SK-N-SH (cell line): ENCODE results near the gene ZNF507. TPM values are rescaled to one million over a fixed set of nuclear protein-coding genes. Genes with fewer than 3 reads are reported as not detected.

Experiments
- CTCF ChIA-PET: fragments of 300-600, 350-600 bp; formaldehyde crosslinking; extraction: SDS; loops from one replicate; lab custom pipeline; 2021; lab: Yijun Ruan, JAX
- POLR2A ChIA-PET: fragments of 350-600 bp; sonication (Branson Sonifier 250); formaldehyde crosslinking; extraction: SDS; loops from one replicate; lab custom pipeline; 2020; ENCODE audit warnings: antibody characterized with exemption, inconsistent platforms; lab: Yijun Ruan, JAX
- DNase-seq: peaks from one replicate; pipeline ENCODE4 v3.0.0; 2012
- H2AFZ ChIP-seq: fragments of 200-600 bp; sonication (generic); 2 replicates; pipeline ENCODE4 v1.8.1; 2016; ENCODE audit warnings: antibody characterized with exemption, mild to moderate bottlenecking, low read depth
- H3F3A ChIP-seq: fragments of 200-600 bp; sonication (generic); replicated peaks from 2 replicates; pipeline ENCODE3; 2016; ENCODE audit warnings: antibody characterized with exemption, mild to moderate bottlenecking; ENCODE audit not compliant: insufficient read depth
- H3K27ac ChIP-seq, 2 experiments: fragments of 200-500 bp in 1 of 2; fragments of 200-600 bp in 1 of 2; sonication (Bioruptor generic) in 1 of 2; sonication (generic), shearing (Covaris generic) in 1 of 2; 2 replicates each; pipeline versions ENCODE4 v1.5.1 to v1.6.1; 2014 to 2016; ENCODE audit warnings: low read depth in 2 of 2, inconsistent platforms in 1 of 2, low read length in 1 of 2, mild to moderate bottlenecking in 1 of 2, mixed read lengths in 1 of 2
- H3K27me3 ChIP-seq: fragments of 200-600 bp; sonication (generic), shearing (Covaris generic); 2 replicates; pipeline ENCODE4 v1.6.1; 2016; ENCODE audit warnings: mixed run types; ENCODE audit not compliant: insufficient read depth
- H3K36me3 ChIP-seq, 2 experiments: fragments of 200-500 bp in 1 of 2; fragments of 200-600 bp in 1 of 2; sonication (Bioruptor generic) in 1 of 2; sonication (generic) in 1 of 2; replicated peaks in 1 of 2; 2 replicates each; pipeline versions ENCODE3 to v1.5.1; 2014 to 2016; ENCODE audit warnings: low read length in 1 of 2, mild to moderate bottlenecking in 1 of 2; ENCODE audit not compliant: insufficient read depth in 2 of 2, control insufficient read depth in 1 of 2
- H3K4me1 ChIP-seq, 2 experiments: fragments of 200-500 bp in 1 of 2; fragments of 200-600 bp in 1 of 2; sonication (Bioruptor generic) in 1 of 2; sonication (generic), shearing (Covaris generic) in 1 of 2; 2 replicates each; pipeline versions ENCODE4 v1.5.1 to v1.6.1; 2014 to 2016; ENCODE audit warnings: low read depth in 1 of 2, low read length in 1 of 2, mixed run types in 1 of 2; ENCODE audit not compliant: insufficient read depth in 2 of 2, control insufficient read depth in 1 of 2
- H3K4me2 ChIP-seq: fragments of 200-600 bp; sonication (generic), shearing (Covaris generic); 2 replicates; pipeline ENCODE4 v1.6.1; 2017; ENCODE audit warnings: mixed run types
- H3K4me3 ChIP-seq, 2 experiments: fragments of 200-500 bp in 1 of 2; fragments of 200-600 bp in 1 of 2; sonication (Bioruptor generic) in 1 of 2; sonication (generic), shearing (Covaris generic) in 1 of 2; 2 replicates each; pipeline versions ENCODE4 v1.5.1 to v1.8.1; 2014 to 2016; ENCODE audit warnings: low read depth in 2 of 2, inconsistent platforms in 1 of 2, low read length in 1 of 2, mild to moderate bottlenecking in 1 of 2, mixed read lengths in 1 of 2, moderate library complexity in 1 of 2
- H3K79me2 ChIP-seq: fragments of 200-600 bp; sonication (generic); 2 replicates; pipeline ENCODE4 v1.8.1; 2017; ENCODE audit warnings: mild to moderate bottlenecking; ENCODE audit not compliant: insufficient read depth
- H3K9ac ChIP-seq: fragments of 200-600 bp; sonication (generic); 2 replicates; pipeline ENCODE4 v1.6.1; 2017; ENCODE audit warnings: mixed run types
- H3K9me2 ChIP-seq: fragments of 200-600 bp; sonication (generic); 2 replicates; pipeline ENCODE4 v1.6.1; 2017; ENCODE audit warnings: mixed run types
- H3K9me3 ChIP-seq: fragments of 200-600 bp; sonication (generic); 2 replicates; pipeline ENCODE4 v1.6.1; 2017; ENCODE audit warnings: mixed run types, mild to moderate bottlenecking, moderate library complexity
- H4K20me1 ChIP-seq: fragments of 200-600 bp; sonication (generic); 2 replicates; pipeline ENCODE4 v1.6.1; 2017; ENCODE audit warnings: mild to moderate bottlenecking, mixed run types; ENCODE audit not compliant: insufficient read depth
- ELF1 ChIP-seq: IDR thresholded peaks from 2 replicates; pipeline ENCODE4 v1.4.0; 2012
- EZH2phosphoT487 ChIP-seq: fragments of 200-600 bp; sonication (generic); IDR thresholded peaks from 2 replicates; pipeline ENCODE4 v1.6.1; 2017; ENCODE audit warnings: low read depth, mixed run types, mild to moderate bottlenecking, antibody characterized with exemption, moderate library complexity, borderline replicate concordance
- FOXM1 ChIP-seq: IDR thresholded peaks from 2 replicates; pipeline ENCODE4 v1.4.0; 2012; ENCODE audit warnings: low read depth, mild to moderate bottlenecking
- GATA2 ChIP-seq: sonication (generic); formaldehyde crosslinking; IDR thresholded peaks from 2 replicates; pipeline ENCODE4 v1.5.0; 2020; ENCODE audit warnings: mild to moderate bottlenecking, missing genetic modification reagents
- JUND ChIP-seq: IDR thresholded peaks from 2 replicates; pipeline ENCODE4 v1.4.0; 2012
- MEF2A ChIP-seq: IDR thresholded peaks from 2 replicates; pipeline ENCODE4 v1.4.0; 2012; ENCODE audit warnings: low read depth, borderline replicate concordance
- MXI1 ChIP-seq: IDR thresholded peaks from 2 replicates; pipeline ENCODE4 v1.6.1; 2012; ENCODE audit warnings: mild to moderate bottlenecking, low read depth, low read length, improper control_type of control experiment
- NFIC ChIP-seq: IDR thresholded peaks from 2 replicates; pipeline ENCODE4 v1.4.0; 2012; ENCODE audit warnings: borderline replicate concordance
- POLR2AphosphoS5 ChIP-seq: IDR thresholded peaks from 2 replicates; pipeline ENCODE4 v1.6.1; 2012; ENCODE audit warnings: low read depth, low read length
- RAD21 ChIP-seq: IDR thresholded peaks from 2 replicates; pipeline ENCODE4 v1.6.1; 2012; ENCODE audit warnings: mild to moderate bottlenecking, low read length
- RCOR1 ChIP-seq: fragments of 150-350 bp; IDR thresholded peaks from 2 replicates; pipeline ENCODE4 v1.6.1; 2017; ENCODE audit warnings: antibody characterized with exemption, low read length
- RFX5 ChIP-seq: IDR thresholded peaks from 2 replicates; pipeline ENCODE4 v1.6.1; 2012; ENCODE audit warnings: mild to moderate bottlenecking, improper control_type of control experiment, low read length
- RXRA ChIP-seq: IDR thresholded peaks from 2 replicates; pipeline ENCODE4 v1.4.0; 2012; ENCODE audit warnings: low read depth, mild to moderate bottlenecking, borderline replicate concordance
- SMC3 ChIP-seq: IDR thresholded peaks from 2 replicates; pipeline ENCODE4 v1.6.1; 2012; ENCODE audit warnings: low read depth, low read length, improper control_type of control experiment
- TAF1 ChIP-seq: IDR thresholded peaks from 2 replicates; pipeline ENCODE4 v1.6.1; 2012; ENCODE audit warnings: low read depth, mild to moderate bottlenecking, low read length, moderate library complexity, borderline replicate concordance
- TCF12 ChIP-seq: IDR thresholded peaks from 2 replicates; pipeline ENCODE4 v1.4.0; 2012
- TEAD4 ChIP-seq: IDR thresholded peaks from 2 replicates; pipeline ENCODE4 v1.4.0; 2012; ENCODE audit warnings: mild to moderate bottlenecking, borderline replicate concordance; ENCODE audit not compliant: insufficient read depth
- WGBS: methylation state at CpG from one replicate; pipeline ENCODE4 v1.1.6; 2017; ENCODE audit warnings: low lambda C conversion rate; 5-methylcytosine and 5-hydroxymethylcytosine counted together
- polyA plus RNA-seq, 3 experiments: library from polyadenylated mRNA; depleted of rRNA; stranded (reverse); fragments of >200 nt; gene quantifications; 2 replicates each; pipeline ENCODE4 v1.2.3, GENCODE V29; 2012
- TF ChIP-seq, protein P1 (sequence below): IDR thresholded peaks from 2 replicates; pipeline ENCODE4; 2012
- TF ChIP-seq, protein P2 (sequence below): IDR thresholded peaks from 2 replicates; pipeline ENCODE4 v1.4.0; 2012; ENCODE audit warnings: low read depth, borderline replicate concordance

ZNF507 gene
- polyA plus RNA-seq, 1 of the 3 experiments (the other 2 are of a cell fraction) = 6.8 TPM

GRCh38 chr19:32358321-32358720, 12.9 kb downstream of the ZNF507 start:
- CTCF ChIA-PET = interaction anchor here (0.6 to 4.2 kb wide), 12 partner anchors 9 to 1691 kb away, joined by 3 to 31 read pairs (median 4); partner anchors contain the start of gene ZNF507
- peaks cover 38% of the 10 kb centered on the region for H4K20me1 ChIP-seq
- no peak for DNase-seq
- no peak for TF ChIP-seq POLR2AphosphoS5
- TF ChIP-seq TCF12 = no peak
- no peak for TF ChIP-seq GATA2 (CRISPR knock-in tag)
- no peak for TF ChIP-seq MXI1
- no peak for TF ChIP-seq TEAD4
- no peak for TF ChIP-seq TAF1
- TF ChIP-seq, protein P1, sequence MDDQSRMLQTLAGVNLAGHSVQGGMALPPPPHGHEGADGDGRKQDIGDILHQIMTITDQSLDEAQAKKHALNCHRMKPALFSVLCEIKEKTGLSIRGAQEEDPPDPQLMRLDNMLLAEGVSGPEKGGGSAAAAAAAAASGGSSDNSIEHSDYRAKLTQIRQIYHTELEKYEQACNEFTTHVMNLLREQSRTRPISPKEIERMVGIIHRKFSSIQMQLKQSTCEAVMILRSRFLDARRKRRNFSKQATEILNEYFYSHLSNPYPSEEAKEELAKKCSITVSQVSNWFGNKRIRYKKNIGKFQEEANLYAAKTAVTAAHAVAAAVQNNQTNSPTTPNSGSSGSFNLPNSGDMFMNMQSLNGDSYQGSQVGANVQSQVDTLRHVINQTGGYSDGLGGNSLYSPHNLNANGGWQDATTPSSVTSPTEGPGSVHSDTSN = no peak
- no peak for TF ChIP-seq EZH2phosphoT487
- TF ChIP-seq SMC3 = no peak
- TF ChIP-seq RFX5 = no peak
- TF ChIP-seq NFIC = no peak
- TF ChIP-seq, protein P2, sequence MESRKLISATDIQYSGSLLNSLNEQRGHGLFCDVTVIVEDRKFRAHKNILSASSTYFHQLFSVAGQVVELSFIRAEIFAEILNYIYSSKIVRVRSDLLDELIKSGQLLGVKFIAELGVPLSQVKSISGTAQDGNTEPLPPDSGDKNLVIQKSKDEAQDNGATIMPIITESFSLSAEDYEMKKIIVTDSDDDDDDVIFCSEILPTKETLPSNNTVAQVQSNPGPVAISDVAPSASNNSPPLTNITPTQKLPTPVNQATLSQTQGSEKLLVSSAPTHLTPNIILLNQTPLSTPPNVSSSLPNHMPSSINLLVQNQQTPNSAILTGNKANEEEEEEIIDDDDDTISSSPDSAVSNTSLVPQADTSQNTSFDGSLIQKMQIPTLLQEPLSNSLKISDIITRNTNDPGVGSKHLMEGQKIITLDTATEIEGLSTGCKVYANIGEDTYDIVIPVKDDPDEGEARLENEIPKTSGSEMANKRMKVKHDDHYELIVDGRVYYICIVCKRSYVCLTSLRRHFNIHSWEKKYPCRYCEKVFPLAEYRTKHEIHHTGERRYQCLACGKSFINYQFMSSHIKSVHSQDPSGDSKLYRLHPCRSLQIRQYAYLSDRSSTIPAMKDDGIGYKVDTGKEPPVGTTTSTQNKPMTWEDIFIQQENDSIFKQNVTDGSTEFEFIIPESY = no peak
- TF ChIP-seq ELF1 = no peak
- TF ChIP-seq FOXM1 = no peak
- no peak for TF ChIP-seq RAD21
- TF ChIP-seq RXRA = no peak
- no peak for TF ChIP-seq JUND
- no peak for TF ChIP-seq MEF2A
- TF ChIP-seq RCOR1 = no peak
- no peak overlapping the region for H3K27ac ChIP-seq
- no peaks in the 10 kb centered on the region for H3K9me3 ChIP-seq
- H3K4me2 ChIP-seq = no peak overlapping the region
- no peaks in the 10 kb centered on the region for H3K4me1 ChIP-seq
- H2AFZ ChIP-seq = no peak overlapping the region
- WGBS = 99% methylated on average over 5 of the region's 5 CpGs
- POLR2A ChIA-PET = interaction anchor here (1.9 kb wide), 1 partner anchor 13 kb away, joined by 6 read pairs; the partner anchor contains the start of gene ZNF507
- H3F3A ChIP-seq = no peaks in the 10 kb centered on the region
- peaks cover 40% of the 10 kb centered on the region for H3K79me2 ChIP-seq
- H3K9me2 ChIP-seq = no peaks in the 10 kb centered on the region
- H3K36me3 ChIP-seq = peaks cover 63 to 84% of the 10 kb centered on the region in 2 experiments
- no peak overlapping the region for H3K4me3 ChIP-seq
- no peaks in the 10 kb centered on the region for H3K27me3 ChIP-seq
- H3K9ac ChIP-seq = no peak overlapping the region
